Measurements from ENCODE around the gene FAM171A1. TPM values are rescaled to one million over a fixed set of nuclear protein-coding genes. Genes with fewer than 3 reads are reported as not detected.

The FAM171A1 gene
- total RNA-seq, 2 experiments from 2014 or later = 5.6 to 7.0 TPM

DNA sequence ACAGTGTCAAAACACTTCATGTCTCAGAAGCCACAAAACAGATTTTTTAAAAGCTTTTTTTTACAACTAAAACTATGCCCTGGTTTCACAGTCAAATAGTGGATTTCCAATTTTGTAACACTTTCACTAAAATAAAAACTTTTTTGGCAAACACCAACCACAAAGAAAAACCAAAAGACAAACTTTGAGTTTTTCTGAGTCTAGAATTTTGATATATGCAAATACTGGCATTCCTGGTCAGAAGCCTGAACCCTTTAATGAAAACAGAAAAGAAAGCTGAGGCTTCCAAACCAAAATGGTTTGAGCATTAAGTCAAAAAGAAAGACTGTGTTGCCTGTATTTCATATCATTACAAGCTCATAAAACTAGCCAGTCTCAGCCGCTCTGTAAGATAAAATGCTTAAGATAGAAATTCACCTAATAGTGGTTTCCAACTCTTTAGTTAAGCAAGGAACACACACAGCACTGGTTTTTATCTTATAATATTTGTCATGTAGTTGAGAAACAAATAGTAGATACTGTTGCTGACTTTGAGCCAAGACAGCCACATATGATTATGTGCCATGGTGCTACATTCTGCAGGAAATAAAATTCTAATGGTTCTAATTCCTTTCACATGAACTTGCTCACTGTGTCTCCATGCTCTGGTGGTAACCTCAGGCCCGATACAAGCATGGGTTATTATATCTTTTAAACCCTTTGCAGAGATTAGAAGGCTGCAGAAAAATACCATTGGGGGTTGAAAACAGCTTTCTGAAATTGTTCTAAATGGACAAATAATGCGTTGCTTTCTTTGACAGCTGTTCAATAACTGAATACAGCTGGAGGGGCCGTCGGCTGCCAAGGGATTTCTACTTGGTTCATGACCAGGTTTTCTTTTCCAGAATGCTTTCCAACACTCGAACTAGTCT, 49.4 kb downstream of the FAM171A1 start:
- Mint-ChIP-seq H3K4me1 (peaks cover 7% of the 10 kb centered on the region), H3K9me3 (peaks cover 7% of the 10 kb centered on the region), H3K36me3 (peaks cover 7% of the 10 kb centered on the region), H3K4me3 (no peak overlapping the region), H3K27me3 (peaks cover 6% of the 10 kb centered on the region), H3K27ac (no peak overlapping the region)
- DNase-seq = no peak

GRCh38 chr10:15320522-15321203, 50.4 kb downstream of the FAM171A1 start:
- Mint-ChIP-seq H3K27me3 (peaks cover 5% of the 10 kb centered on the region), H3K9me3 (peaks cover 4% of the 10 kb centered on the region), H3K27ac (no peak overlapping the region), H3K4me1 (peaks cover 3% of the 10 kb centered on the region), H3K36me3 (peaks cover 2% of the 10 kb centered on the region), H3K4me3 (no peak overlapping the region)
- DNase-seq = no peak

- no peak for DNase-seq
- Mint-ChIP-seq H3K4me1 (no peaks in the 10 kb centered on the region), H3K27me3 (peaks cover 2% of the 10 kb centered on the region), H3K36me3 (no peaks in the 10 kb centered on the region), H3K9me3 (peaks cover 4% of the 10 kb centered on the region), H3K4me3 (no peak overlapping the region), H3K27ac (no peak overlapping the region)
Observed at GRCh38 chr10:15320118-15320517, 51.0 kb downstream of the FAM171A1 start.

DNA sequence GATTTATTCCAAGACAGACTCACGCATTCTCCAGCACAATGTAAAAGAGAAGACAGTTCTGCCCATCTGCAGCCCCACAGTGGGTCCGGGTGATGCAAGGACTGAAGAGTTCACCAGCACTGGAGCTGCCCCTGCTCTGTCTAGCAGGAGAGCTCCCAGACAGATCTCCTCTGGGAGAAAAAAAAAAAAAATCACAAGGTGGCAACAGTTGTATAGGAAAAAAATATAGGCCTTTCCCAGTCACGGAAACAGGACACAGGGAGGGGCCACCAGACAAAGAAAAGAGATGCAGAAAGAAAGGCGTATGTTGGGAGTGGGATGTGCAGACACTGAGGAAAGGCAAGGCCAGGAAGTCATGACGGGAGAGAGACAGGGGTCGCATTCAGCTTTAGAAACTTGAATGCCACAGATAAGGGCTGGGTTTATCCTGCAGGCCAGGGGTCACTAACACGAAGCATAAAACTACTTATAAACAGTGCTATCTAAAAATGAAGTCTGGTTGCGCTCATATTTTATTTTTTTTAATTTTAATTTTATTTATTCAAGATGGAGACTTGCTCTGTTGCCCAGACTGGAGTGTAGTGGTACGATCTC, 54.1 kb downstream of the FAM171A1 start:
- H3K4me3 Mint-ChIP-seq = no peak overlapping the region
- peaks cover 4% of the 10 kb centered on the region for H3K9me3 Mint-ChIP-seq
- DNase-seq = no peak
- peaks cover 2% of the 10 kb centered on the region for H3K27me3 Mint-ChIP-seq
- no peak overlapping the region for H3K27ac Mint-ChIP-seq
- peaks cover 6% of the 10 kb centered on the region for H3K4me1 Mint-ChIP-seq
- H3K36me3 Mint-ChIP-seq = no peaks in the 10 kb centered on the region

DNA sequence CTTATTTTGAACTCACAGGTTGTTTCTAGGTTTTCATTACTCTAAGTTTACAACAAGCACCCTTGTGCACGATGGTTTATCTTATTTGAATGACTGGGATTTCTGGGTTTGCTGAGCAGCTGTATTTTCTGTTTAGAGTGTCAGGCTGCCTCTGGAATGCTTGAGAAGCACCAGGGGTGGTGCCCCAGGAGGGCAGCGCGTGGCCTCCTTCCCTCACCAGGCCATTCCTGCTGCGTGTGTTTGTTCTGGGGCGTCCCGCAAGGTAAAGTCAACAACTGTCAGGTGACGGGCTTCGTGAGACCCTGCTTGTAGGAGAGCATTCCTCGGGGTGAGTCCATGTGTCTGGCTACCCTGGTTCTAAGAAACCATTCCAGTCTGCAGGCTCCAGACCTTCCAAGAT, 54.9 kb downstream of the FAM171A1 start:
- DNase-seq = no peak
- Mint-ChIP-seq H3K9me3 (peaks cover 4% of the 10 kb centered on the region), H3K4me3 (no peak overlapping the region), H3K27me3 (peaks cover 2% of the 10 kb centered on the region), H3K36me3 (no peaks in the 10 kb centered on the region), H3K4me1 (peaks cover 6% of the 10 kb centered on the region), H3K27ac (no peak overlapping the region)

DNA sequence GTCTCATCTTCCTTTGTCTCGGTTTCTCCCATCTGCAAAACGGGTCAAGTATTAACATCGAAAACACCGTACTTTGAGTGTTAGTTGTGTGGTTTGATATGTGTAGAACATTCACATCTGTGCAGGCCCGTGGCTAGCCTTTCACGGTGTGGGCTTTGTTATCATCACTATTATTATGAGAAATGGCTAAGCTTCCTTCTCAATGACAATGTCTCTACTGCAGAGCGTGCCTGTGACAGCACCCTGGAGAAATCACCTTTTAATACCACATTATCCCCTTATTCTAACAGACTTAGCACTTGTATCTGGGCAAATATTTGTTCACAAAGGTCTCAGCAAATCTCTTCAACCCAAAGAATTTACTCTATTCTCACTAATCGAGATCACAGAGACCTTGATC, 55.8 kb downstream of the FAM171A1 start:
- Mint-ChIP-seq H3K27ac (no peak overlapping the region), H3K4me3 (no peak overlapping the region)

DNA sequence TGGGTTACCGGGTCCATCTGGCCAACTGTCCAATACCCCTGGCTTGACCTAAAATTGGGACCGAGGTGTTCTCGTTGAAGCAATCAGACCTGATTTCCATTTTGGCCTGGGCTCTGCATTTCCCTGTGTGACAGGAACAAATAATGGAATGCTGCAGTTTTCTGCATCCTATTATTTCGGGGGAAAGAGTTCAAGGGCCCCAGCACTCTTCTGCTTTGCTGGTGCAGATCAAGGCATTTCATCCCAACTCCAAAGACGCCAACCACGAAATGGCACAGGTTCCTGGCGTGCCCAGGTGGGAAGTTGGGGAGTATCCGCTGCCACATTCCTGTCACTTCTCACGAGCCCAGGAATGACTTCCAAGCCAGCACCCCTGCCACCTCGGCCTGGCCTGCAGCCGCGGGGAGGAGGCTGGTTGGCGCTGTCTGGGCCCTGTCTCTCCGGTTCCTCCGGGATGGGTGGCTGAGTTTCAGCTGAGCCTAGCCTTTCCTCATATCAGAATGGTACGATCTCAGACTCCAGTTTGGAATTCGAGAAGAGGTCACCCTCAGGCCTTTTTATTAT, 56.5 kb downstream of the FAM171A1 start:
- Mint-ChIP-seq H3K27me3 (no peaks in the 10 kb centered on the region), H3K9me3 (no peaks in the 10 kb centered on the region), H3K27ac (no peak overlapping the region), H3K36me3 (no peaks in the 10 kb centered on the region), H3K4me3 (no peak overlapping the region), H3K4me1 (peaks cover 6% of the 10 kb centered on the region)
- DNase-seq = no peak

More for the DNA sequence above, 55.8 kb downstream of the FAM171A1 start:
- H3K36me3 Mint-ChIP-seq = no peaks in the 10 kb centered on the region
- no peak for DNase-seq
- peaks cover 2% of the 10 kb centered on the region for H3K27me3 Mint-ChIP-seq
- H3K9me3 Mint-ChIP-seq = peaks cover 4% of the 10 kb centered on the region
- peaks cover 6% of the 10 kb centered on the region for H3K4me1 Mint-ChIP-seq

DNA sequence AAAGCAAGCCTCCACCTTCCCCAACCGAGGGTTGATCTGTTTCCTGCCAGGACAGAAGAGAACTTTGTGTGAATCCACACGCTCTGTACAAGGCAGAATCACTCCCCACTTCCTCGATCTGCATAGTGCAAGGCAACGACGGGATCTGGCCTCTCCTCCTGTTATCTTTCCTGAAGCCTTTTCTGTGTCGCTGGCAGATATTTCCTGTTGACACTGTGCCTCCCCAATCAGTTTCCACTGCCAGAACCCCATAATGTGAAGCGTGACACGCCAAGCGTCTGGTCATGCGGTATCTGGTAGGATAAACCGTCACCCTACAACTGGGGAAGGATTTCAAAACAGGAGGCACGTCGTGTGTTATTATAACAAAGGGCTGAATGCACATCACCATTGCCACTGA, 57.2 kb downstream of the FAM171A1 start:
- no peak overlapping the region for H3K4me3 Mint-ChIP-seq
- no peak overlapping the region for H3K27ac Mint-ChIP-seq
- H3K4me1 Mint-ChIP-seq = peaks cover 6% of the 10 kb centered on the region
- H3K36me3 Mint-ChIP-seq = no peaks in the 10 kb centered on the region
- H3K9me3 Mint-ChIP-seq = no peaks in the 10 kb centered on the region
- no peak for DNase-seq
- H3K27me3 Mint-ChIP-seq = no peaks in the 10 kb centered on the region

- Mint-ChIP-seq H3K4me3 (no peak overlapping the region), H3K4me1 (peaks cover 6% of the 10 kb centered on the region), H3K36me3 (no peaks in the 10 kb centered on the region), H3K9me3 (no peaks in the 10 kb centered on the region), H3K27me3 (no peaks in the 10 kb centered on the region), H3K27ac (no peak overlapping the region)
- DNase-seq = no peak
Observed at GRCh38 chr10:15313047-15313446, 58.0 kb downstream of the FAM171A1 start.

DNA sequence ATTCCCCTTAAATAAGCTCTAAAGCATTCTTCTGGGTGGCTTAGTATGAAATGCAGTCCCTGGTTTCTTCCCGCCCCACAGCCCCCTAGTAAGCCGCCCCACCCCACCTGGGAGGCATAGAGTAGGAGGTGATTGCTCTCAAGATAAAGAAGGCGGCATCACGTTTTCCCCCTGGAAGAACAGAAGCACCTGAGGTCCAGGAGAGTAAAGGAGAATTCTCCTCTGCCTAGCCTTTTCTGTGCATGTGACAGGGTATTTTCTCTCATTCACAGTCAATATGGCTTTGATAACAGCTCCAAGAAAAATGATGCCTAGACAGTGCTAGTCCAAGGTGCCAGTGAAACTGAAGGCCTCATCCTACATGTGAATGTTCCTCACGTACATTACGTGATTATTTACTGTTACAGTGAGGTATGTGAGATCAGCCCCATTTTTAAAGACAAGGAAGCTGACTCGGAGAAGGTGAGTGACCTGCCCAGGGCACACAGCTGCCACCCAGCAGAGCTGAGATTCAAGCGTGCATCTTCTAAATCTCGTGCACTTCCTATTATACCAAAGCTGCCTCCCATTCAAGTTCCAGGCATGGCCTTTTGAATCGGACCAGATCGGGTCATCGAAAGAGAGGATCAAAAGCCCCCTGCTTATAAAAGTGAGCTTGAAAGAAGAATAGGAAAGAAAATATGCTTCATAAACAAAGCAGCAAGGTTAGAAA, 59.4 kb downstream of the FAM171A1 start:
- DNase-seq = no peak
- no peaks in the 10 kb centered on the region for H3K36me3 Mint-ChIP-seq
- H3K27ac Mint-ChIP-seq = no peak overlapping the region
- H3K4me3 Mint-ChIP-seq = no peak overlapping the region
- H3K4me1 Mint-ChIP-seq = peaks cover 6% of the 10 kb centered on the region
- H3K9me3 Mint-ChIP-seq = no peaks in the 10 kb centered on the region
- no peaks in the 10 kb centered on the region for H3K27me3 Mint-ChIP-seq

DNA sequence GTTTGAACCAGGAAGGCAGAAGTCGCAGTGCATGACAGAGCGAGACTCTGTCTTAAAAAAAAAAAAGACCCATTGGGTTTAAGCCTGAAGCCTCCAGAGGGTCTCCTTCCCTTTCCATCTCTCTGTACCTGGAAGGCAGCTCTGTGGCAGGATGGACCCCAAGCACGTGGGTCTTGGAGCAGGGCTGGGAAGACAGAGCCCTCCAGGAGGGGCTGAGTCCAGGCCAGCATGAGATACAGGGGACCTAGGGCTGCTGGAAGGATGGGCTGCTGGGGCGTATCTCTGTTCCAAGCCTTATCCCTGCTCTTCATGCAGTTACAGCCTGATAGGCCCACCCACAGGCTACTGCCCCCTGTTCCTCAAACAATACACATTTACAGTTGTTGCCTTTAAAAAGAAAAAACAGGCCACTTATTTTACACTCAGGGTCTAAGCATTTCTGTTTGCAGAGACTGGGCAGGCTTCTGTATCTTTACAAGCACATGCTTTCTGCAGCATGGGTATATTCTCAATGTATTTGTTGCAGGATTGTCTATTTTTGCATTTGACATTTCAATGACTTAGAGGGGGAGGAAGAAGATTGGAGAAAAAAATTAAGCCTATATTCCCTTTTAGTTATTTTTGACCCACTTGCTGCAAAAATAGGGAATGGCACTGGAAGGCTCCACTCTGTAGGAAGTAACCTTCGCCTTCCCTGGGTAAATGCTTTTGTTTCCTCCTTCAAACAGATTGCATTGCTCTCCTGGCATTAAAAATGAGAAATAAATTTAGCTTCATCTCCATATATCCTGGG, 60.1 kb downstream of the FAM171A1 start:
- Mint-ChIP-seq H3K4me1 (peaks cover 6% of the 10 kb centered on the region), H3K27me3 (no peaks in the 10 kb centered on the region)

DNA sequence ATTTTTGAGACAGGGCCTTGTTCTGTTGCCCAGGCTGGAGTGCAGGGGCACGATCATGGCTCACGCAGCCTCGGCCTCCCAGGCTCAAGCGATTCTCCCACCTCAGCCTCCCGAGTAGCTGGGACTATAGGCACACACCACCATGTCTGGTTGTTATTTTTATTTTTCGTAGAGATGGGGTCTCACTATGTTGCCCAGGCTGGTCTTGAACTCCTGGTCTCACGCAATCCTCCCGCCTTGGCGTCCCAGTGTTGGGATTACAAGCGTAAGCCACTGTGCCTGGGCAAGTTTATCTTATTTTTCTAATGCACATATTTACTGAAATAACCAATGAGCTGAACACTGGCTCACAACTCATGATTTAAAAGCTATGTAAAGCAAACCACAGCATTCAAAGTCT, 61.9 kb downstream of the FAM171A1 start:
- Mint-ChIP-seq H3K9me3 (no peaks in the 10 kb centered on the region), H3K4me3 (no peak overlapping the region), H3K27ac (no peak overlapping the region), H3K27me3 (peaks cover 4% of the 10 kb centered on the region), H3K4me1 (peaks cover 6% of the 10 kb centered on the region), H3K36me3 (no peaks in the 10 kb centered on the region)
- no peak for DNase-seq

More for the DNA sequence above, 60.1 kb downstream of the FAM171A1 start:
- DNase-seq = no peak
- Mint-ChIP-seq H3K4me3 (no peak overlapping the region), H3K9me3 (no peaks in the 10 kb centered on the region), H3K36me3 (no peaks in the 10 kb centered on the region), H3K27ac (no peak overlapping the region)

DNA sequence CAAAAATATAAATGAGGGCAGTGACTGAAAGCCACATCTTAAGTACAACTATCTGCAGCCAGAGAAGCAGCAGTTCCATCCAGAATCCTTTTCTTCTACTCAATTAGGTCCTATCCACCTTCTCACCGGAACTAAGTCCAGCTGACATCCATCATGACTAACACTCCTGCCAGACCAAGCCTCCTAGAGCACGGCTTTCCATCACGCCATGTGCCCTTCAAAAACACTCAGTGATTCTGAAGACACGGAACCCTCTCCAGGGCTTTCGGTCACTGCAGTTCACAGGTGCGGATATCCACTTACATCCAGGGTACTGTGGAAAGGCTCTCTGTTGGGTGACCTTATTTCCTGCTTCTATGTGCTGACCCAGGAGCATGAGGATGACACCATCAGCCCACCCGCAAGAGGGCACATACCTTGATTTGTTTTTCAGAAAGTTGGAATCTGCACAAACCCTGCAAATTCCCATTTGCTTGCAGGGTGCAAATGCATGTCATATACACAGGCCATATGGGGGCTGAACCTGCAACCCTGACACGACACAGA, 64.3 kb downstream of the FAM171A1 start:
- no peak overlapping the region for H3K27ac Mint-ChIP-seq

DNA sequence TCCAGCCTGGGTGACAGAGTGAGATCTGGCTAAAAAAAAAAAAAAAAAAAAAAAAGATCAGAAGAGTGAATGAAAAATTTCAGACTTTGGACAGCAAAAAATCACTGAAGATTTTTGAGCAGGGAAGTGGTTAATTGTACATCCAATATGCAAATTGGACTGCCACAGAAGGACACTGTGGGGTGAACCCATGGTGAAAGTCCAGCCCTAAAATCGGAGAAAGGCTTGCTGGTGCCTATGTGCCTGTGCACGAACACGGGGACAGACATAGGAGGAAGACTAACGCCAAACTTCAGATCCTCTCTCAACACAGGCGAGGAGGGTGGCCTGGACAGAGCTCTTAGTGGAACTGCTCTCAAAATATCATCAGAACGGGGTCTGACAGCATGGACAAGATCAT, 65.5 kb downstream of the FAM171A1 start:
- Mint-ChIP-seq H3K9me3 (no peaks in the 10 kb centered on the region), H3K4me1 (no peaks in the 10 kb centered on the region), H3K4me3 (no peak overlapping the region), H3K36me3 (no peaks in the 10 kb centered on the region), H3K27me3 (peaks cover 6% of the 10 kb centered on the region), H3K27ac (no peak overlapping the region)
- no peak for DNase-seq

More for the DNA sequence above, 64.3 kb downstream of the FAM171A1 start:
- Mint-ChIP-seq H3K36me3 (no peaks in the 10 kb centered on the region), H3K4me1 (no peaks in the 10 kb centered on the region), H3K4me3 (no peak overlapping the region), H3K9me3 (no peaks in the 10 kb centered on the region), H3K27me3 (peaks cover 6% of the 10 kb centered on the region)
- DNase-seq = no peak
